ENCODE results near the gene HEATR3. TPM values are rescaled to one million over a fixed set of nuclear protein-coding genes. Genes with fewer than 3 reads are reported as not detected.

Gene HEATR3
- polyA plus RNA-seq, 2 of the 4 experiments (the other 2 are of a cell fraction): 21.2 to 30.8 TPM

DNA sequence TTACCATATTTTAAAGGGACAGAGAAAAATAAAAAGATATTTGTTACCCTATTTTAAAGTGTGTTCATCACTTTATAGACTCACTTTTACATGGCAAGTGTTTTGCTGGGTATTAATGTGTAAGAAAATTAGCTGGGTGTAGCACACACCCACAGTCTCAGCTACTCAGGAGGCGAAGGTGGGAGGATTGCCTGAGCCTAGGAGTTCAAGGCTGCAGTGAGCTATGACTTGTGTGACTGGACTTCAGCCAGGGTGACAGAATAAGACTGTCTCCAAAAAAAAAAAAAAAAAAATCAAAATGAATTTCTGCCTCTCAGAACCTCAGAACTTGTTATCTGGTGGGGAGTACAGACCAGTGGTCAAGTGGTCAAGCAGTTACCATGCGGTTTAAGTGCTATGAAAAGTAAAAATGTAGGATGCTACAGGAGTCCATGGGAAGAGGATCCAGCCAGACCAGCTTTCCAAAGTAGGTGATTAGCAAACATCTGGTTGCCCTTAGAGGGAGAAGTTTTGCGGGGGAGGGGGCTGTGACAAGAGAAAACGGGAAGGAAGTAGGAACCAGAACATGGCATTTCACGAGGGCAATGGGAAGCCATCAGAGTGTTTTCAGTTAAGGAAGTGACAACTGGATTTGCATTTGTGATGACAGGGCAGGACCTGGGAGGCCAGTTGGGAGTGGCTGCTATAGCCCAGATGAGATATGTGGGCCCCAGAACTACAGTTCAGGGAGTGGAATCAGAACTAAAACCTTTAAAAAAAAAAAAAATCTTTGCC, 26.8 kb upstream of the HEATR3 start:
- CTCF ChIA-PET: interaction anchor here (0.7 to 4.6 kb wide), 5 partner anchors 8 to 626 kb away, joined by 3 to 33 read pairs (median 4); partner anchors contain the start of gene CNEP1R1
- no peak for TF ChIP-seq KDM5A (IDR thresholded peaks at IDR 0.05)
- TF ChIP-seq EHMT2 (IDR thresholded peaks at IDR 0.05; ENCODE audit: low read depth): no peak
- TF ChIP-seq, protein P1, sequence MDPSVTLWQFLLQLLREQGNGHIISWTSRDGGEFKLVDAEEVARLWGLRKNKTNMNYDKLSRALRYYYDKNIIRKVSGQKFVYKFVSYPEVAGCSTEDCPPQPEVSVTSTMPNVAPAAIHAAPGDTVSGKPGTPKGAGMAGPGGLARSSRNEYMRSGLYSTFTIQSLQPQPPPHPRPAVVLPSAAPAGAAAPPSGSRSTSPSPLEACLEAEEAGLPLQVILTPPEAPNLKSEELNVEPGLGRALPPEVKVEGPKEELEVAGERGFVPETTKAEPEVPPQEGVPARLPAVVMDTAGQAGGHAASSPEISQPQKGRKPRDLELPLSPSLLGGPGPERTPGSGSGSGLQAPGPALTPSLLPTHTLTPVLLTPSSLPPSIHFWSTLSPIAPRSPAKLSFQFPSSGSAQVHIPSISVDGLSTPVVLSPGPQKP (IDR thresholded peaks at IDR 0.05; ENCODE audit: low read depth, low read length): no peak
- no peak for TF ChIP-seq POLR2A (IDR thresholded peaks at IDR 0.05; ENCODE audit: low read length)
- TF ChIP-seq, protein P2, sequence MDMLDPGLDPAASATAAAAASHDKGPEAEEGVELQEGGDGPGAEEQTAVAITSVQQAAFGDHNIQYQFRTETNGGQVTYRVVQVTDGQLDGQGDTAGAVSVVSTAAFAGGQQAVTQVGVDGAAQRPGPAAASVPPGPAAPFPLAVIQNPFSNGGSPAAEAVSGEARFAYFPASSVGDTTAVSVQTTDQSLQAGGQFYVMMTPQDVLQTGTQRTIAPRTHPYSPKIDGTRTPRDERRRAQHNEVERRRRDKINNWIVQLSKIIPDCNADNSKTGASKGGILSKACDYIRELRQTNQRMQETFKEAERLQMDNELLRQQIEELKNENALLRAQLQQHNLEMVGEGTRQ (IDR thresholded peaks at IDR 0.05): no peak
- TF ChIP-seq HOXB13 (CRISPR knock-in tag; IDR thresholded peaks at IDR 0.05; ENCODE audit: low read depth): no peak
- TF ChIP-seq NR3C1 (IDR thresholded peaks at IDR 0.05): no peak
- TF ChIP-seq FOSB (CRISPR knock-in tag; IDR thresholded peaks at IDR 0.05): no peak
- TF ChIP-seq, protein P3, sequence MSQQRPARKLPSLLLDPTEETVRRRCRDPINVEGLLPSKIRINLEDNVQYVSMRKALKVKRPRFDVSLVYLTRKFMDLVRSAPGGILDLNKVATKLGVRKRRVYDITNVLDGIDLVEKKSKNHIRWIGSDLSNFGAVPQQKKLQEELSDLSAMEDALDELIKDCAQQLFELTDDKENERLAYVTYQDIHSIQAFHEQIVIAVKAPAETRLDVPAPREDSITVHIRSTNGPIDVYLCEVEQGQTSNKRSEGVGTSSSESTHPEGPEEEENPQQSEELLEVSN (IDR thresholded peaks at IDR 0.05; ENCODE audit: borderline replicate concordance, low read depth): no peak
- TF ChIP-seq HEYL (CRISPR knock-in tag; IDR thresholded peaks at IDR 0.05): no peak
- TF ChIP-seq TP53 (CRISPR knock-in tag; IDR thresholded peaks at IDR 0.05): no peak
- TF ChIP-seq HDAC2 (IDR thresholded peaks at IDR 0.05): no peak
- no peak for TF ChIP-seq ZSCAN20 (CRISPR knock-in tag; IDR thresholded peaks at IDR 0.05)
- TF ChIP-seq, protein P4, sequence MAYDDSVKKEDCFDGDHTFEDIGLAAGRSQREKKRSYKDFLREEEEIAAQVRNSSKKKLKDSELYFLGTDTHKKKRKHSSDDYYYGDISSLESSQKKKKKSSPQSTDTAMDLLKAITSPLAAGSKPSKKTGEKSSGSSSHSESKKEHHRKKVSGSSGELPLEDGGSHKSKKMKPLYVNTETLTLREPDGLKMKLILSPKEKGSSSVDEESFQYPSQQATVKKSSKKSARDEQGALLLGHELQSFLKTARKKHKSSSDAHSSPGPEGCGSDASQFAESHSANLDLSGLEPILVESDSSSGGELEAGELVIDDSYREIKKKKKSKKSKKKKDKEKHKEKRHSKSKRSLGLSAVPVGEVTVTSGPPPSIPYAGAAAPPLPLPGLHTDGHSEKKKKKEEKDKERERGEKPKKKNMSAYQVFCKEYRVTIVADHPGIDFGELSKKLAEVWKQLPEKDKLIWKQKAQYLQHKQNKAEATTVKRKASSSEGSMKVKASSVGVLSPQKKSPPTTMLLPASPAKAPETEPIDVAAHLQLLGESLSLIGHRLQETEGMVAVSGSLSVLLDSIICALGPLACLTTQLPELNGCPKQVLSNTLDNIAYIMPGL (CRISPR knock-in tag; IDR thresholded peaks at IDR 0.05; ENCODE audit: borderline replicate concordance): no peak
- TF ChIP-seq RARB (CRISPR knock-in tag; IDR thresholded peaks at IDR 0.05): no peak
- no peak for TF ChIP-seq TFCP2L1 (CRISPR knock-in tag; IDR thresholded peaks at IDR 0.05)
- TF ChIP-seq EHF (CRISPR knock-in tag; IDR thresholded peaks at IDR 0.05): no peak
- Histone ChIP-seq H3K4me2 (no peak overlapping the region), H3K27ac (no peak overlapping the region), H3K9me3 (no peaks in the 10 kb centered on the region), H3K4me3 (no peak overlapping the region), H3K4me1 (peaks cover 10% of the 10 kb centered on the region)
- DNase-seq (ENCODE audit: low read depth in 1 of 2, low spot score in 1 of 2): no peak
- POLR2A ChIA-PET: no interaction called here
- no peak for ATAC-seq
- no peak for FAIRE-seq
- WGBS (ENCODE audit: missing lambda C conversion rate): 85% methylated on average over 5 of the region's 5 CpGs

DNA sequence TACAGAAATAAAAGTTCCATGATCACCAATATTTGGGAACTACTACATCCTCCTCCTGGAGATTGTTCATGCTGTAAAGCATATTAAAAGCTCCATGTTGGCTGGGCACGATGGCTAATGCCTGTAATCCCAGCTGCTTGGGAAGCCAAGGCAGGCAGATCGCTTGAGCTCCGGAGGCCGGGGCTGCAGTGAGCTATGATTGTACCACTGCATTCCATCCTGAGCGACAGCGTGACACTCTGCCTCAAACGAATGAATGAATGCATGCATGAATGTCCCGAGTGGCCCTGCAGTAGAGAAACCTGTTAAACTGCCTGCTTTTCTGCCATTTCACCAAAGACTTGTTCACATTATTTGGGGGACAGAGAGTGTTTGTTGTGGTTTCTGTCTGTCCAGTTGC, 25.8 kb upstream of the HEATR3 start:
- no peak for ATAC-seq
- 76% methylated on average over 8 of the region's 8 CpGs for WGBS (ENCODE audit: missing lambda C conversion rate)
- ChIA-PET CTCF (interaction anchor here (0.6 to 2.7 kb wide), 2 partner anchors 15 to 411 kb away, joined by 3 to 16 read pairs; partner anchors contain the start of gene CNEP1R1), POLR2A (no interaction called here)
- TF ChIP-seq NFE2L2 (conservative IDR thresholded peaks at IDR 0.05; ENCODE audit: low read length): no peak
- TF ChIP-seq RARB (CRISPR knock-in tag; IDR thresholded peaks at IDR 0.05): no peak
- Histone ChIP-seq H3K4me3 (no peak overlapping the region), H3K27ac (no peak overlapping the region), H3K9me3 (no peaks in the 10 kb centered on the region), H3K4me1 (peaks cover 8% of the 10 kb centered on the region), H3K4me2 (no peak overlapping the region)
- no peak for FAIRE-seq
- no peak for DNase-seq (ENCODE audit: low read depth in 1 of 2, low spot score in 1 of 2)

DNA sequence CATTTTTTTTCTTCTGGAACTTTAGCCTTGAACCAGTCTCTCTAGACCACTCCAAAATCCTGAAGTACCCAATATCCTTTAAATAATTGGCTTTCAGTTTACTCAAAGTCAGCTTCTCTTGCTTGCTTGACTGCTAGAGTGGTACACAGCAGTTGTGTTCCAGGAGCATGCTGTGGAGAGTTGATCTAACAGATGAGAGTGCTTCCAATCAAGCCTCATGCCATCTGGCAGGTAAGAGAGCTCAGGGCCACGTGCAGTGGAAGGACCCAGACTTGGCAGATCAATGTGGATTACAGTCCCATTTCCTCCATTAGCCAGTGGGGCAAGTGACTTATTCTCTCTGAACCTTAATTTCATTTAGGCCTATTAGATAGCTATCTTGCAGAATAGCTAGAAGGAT, 25.1 kb upstream of the HEATR3 start:
- H3K27ac ChIP-seq: no peak overlapping the region
- CTCF ChIA-PET: interaction anchor here (0.6 to 2.7 kb wide), 5 partner anchors 9 to 410 kb away, joined by 3 to 16 read pairs (median 4); partner anchors contain the start of gene CNEP1R1
- FAIRE-seq (no peak), ATAC-seq (no peak), DNase-seq (ENCODE audit: low read depth in 1 of 2, low spot score in 1 of 2) (no peak)
- no peaks in the 10 kb centered on the region for H3K9me3 ChIP-seq
- H3K4me3 ChIP-seq: no peak overlapping the region
- WGBS (ENCODE audit: missing lambda C conversion rate): 17% methylated on average over 1 of the region's 1 CpG
- TF ChIP-seq HEYL (CRISPR knock-in tag; IDR thresholded peaks at IDR 0.05) (no peak), FOSB (CRISPR knock-in tag; IDR thresholded peaks at IDR 0.05) (no peak), SREBF2 (IDR thresholded peaks at IDR 0.05) (no peak), KDM5A (IDR thresholded peaks at IDR 0.05) (no peak), CBX2 (IDR thresholded peaks at IDR 0.05; ENCODE audit: borderline replicate concordance, low read depth) (no peak), RCOR1 (IDR thresholded peaks at IDR 0.05; ENCODE audit: low read depth, low read length) (no peak), MYC (IDR thresholded peaks at IDR 0.05; ENCODE audit: borderline replicate concordance, low read length) (no peak), RARB (CRISPR knock-in tag; IDR thresholded peaks at IDR 0.05) (no peak), ESRRA (IDR thresholded peaks at IDR 0.05; ENCODE audit: borderline replicate concordance, low read length) (no peak), PHF8 (IDR thresholded peaks at IDR 0.05; ENCODE audit: borderline replicate concordance, low read depth) (no peak), NFE2L2 (conservative IDR thresholded peaks at IDR 0.05; ENCODE audit: low read length) (no peak)
- TF ChIP-seq, protein P5, sequence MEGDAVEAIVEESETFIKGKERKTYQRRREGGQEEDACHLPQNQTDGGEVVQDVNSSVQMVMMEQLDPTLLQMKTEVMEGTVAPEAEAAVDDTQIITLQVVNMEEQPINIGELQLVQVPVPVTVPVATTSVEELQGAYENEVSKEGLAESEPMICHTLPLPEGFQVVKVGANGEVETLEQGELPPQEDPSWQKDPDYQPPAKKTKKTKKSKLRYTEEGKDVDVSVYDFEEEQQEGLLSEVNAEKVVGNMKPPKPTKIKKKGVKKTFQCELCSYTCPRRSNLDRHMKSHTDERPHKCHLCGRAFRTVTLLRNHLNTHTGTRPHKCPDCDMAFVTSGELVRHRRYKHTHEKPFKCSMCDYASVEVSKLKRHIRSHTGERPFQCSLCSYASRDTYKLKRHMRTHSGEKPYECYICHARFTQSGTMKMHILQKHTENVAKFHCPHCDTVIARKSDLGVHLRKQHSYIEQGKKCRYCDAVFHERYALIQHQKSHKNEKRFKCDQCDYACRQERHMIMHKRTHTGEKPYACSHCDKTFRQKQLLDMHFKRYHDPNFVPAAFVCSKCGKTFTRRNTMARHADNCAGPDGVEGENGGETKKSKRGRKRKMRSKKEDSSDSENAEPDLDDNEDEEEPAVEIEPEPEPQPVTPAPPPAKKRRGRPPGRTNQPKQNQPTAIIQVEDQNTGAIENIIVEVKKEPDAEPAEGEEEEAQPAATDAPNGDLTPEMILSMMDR (IDR thresholded peaks at IDR 0.05): no peak
- TF ChIP-seq, protein P6, sequence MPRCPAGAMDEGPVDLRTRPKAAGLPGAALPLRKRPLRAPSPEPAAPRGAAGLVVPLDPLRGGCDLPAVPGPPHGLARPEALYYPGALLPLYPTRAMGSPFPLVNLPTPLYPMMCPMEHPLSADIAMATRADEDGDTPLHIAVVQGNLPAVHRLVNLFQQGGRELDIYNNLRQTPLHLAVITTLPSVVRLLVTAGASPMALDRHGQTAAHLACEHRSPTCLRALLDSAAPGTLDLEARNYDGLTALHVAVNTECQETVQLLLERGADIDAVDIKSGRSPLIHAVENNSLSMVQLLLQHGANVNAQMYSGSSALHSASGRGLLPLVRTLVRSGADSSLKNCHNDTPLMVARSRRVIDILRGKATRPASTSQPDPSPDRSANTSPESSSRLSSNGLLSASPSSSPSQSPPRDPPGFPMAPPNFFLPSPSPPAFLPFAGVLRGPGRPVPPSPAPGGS (IDR thresholded peaks at IDR 0.05): no peak
- H3K4me2 ChIP-seq: no peak overlapping the region
- POLR2A ChIA-PET: no interaction called here
- H3K4me1 ChIP-seq: peaks cover under 1% of the 10 kb centered on the region; the same call in 2 of the 3 replicates
